GM18858 (cell line): ENCODE measurements around the gene TCERG1L.

Experiments
- ATAC-seq: cut with Tn5 transposase; IDR thresholded peaks from one replicate; pipeline ENCODE4 v1.9.1; 2021; ENCODE audit not compliant: unreplicated experiment

TCERG1L gene

GRCh38 chr10:131053192-131053591 is 258.3 kb downstream of the TCERG1L start:
- ATAC-seq, result no peak

DNA sequence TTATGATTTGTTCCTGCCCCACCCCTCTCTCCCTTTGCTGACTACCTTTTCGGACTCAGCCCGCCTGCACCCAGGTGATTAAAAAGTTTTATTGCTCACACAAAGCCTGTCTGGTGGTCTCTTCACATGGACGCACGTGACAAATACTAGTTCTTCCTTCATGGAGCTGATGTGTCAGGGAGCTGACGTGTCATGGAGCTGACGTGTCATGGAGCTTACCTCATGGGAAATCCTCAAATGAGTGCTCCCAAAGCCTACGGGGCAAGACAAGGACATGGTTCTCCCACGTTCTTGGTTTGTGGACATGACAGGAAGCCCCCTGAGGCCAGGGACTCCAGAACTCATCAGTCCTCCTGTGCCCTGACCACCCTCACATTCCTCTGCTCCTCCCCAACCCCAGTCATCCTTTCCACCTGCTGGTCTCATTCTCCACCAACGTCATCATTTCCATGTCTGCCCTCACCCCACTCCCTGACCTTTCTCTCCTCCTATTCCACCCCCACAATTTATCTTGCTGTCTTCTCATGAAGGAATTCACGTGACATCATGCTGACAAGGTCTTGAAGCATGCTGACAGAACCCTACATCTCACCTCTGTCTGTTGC is 261.3 kb downstream of the TCERG1L start:
- ATAC-seq, result no peak

DNA sequence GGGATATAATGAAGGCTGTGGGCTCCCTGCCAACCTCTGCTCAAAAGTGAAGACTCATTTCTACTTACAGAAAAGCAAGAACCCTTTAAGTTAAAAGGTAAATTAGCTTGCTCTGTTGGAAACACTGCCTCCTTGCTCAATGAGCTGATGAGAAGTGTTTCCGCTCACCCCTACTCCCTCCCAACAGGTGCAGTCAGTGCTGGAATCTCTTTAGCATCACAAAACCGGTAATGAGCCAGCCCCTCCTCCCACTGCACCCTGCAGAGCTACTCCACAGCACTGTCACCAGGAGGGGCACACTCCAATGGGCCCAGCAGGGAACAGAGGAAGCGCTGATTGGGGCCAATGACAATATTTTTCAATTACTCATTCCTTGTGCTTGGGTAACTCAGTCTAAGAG is 262.5 kb downstream of the TCERG1L start:
- ATAC-seq, result no peak

GRCh38 chr10:131048606-131049005 is 262.9 kb downstream of the TCERG1L start:
- no peak for ATAC-seq

DNA sequence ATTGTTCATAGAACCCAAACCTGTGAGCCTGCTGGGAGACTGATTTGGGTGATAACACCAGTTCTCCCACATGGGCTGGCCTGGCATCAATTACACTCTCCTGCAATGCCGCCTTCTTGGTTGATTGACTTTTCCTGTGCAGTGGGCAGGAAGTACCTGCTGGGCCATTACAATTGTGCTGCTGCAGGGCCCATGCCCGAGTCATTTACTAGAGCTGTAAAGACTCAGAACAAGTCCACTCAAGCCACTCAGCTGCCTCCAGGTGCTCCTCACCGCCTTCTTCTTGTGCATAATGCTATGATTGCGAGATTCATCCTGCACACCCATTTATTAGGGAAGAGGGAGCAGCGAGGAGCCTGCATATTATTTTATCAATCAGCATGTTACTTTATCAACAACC is 264.0 kb downstream of the TCERG1L start:
- ATAC-seq, result no peak

DNA sequence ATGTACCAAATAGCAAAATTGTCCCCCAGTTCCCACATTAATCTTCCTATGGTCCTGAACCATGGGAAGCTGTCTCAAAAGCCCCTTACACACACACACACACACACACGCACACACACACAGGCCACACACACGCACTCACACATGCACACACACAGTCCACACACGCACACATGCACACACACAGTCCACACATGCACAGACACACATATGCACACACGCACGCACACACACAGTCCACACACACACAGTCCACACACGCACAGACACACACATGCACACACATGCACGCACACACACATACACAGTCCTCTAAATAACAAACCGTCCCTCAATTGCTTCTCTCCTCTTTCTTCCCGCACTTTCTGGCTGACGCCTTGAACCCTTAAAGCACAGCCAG is 265.3 kb downstream of the TCERG1L start:
- no peak for ATAC-seq

DNA sequence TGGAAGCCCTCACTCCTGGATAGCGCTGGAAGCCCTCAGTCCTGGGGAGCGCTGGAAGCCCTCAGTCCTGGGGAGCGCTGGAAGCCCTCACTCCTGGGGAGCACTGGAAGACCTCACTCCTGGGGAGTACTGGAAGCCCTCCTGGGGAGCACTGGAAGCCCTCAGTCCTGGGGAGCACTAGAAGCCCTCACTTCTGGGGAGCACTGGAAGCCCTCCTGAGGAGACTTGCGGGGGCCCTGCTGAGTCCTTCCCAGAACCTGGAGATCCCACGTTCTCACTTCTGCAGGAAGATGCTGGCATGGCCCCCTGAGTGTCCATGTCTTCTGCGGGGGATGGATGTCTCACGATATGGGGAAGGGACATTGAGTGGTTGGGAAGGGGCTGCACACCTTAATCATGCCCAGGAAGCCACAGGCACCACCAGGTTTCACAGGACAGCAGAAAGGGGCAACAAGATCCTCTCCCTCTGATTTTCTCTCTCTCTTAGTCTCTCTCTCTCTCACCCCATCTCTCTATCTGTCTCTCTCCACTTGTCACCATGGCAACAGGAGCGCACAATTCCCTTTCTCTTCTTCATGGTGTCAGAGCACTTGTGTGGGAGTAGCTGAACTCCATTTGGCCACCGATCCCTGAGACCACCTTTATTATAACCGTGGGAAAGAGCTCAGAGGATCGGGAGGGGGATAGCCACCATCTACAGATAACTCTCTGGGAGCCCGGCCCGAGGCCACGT is 267.0 kb downstream of the TCERG1L start:
- no peak for ATAC-seq

DNA sequence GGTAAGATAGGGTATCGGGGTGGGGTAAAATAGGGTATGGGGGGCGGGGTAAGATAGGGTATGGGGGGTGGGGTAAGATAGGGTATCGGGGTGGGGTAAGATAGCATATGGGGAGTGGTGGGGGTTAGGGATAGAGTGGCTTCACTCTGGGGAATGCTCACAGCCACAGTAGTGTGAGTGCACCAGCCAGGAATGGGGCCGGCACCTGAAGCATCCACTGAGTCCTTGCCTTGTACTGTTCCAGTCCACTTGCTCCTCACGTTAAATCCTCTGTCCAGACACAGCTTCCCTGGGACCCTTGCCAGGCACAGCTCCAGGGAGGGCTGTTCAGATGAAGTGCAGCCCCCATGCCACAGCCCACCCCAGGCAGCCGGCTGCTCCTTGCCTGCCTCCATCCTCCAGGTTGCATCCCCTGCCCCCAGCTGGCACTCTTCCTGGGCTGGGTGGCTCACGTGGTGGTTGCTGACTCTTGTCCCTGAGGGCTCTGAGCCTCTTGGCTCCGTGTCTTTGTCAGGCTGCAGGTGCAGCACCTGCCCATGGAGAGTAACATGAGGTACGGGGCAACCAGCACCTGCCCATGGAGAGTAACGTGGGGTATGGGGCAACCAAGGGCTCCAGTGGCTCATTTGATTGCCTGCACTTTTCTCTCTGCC is 268.4 kb downstream of the TCERG1L start:
- ATAC-seq, result no peak
